SK-N-SH (cell line): Measurements from ENCODE around the gene GGTLC1. TPM values are rescaled to one million over a fixed set of nuclear protein-coding genes. Genes with fewer than 3 reads are reported as not detected.
"Not testable (repeated sequence)": the region's sequence is repeated elsewhere in the genome, so short reads cannot be mapped to it uniquely, and the experiment has no call there.

ENCODE experiments used
- CTCF ChIA-PET: fragments of 300-600, 350-600 bp; formaldehyde crosslinking; extraction: SDS; loops from one replicate; lab custom pipeline; 2021; lab: Yijun Ruan, JAX
- POLR2A ChIA-PET: fragments of 350-600 bp; sonication (Branson Sonifier 250); formaldehyde crosslinking; extraction: SDS; loops from one replicate; lab custom pipeline; 2020; ENCODE audit warnings: antibody characterized with exemption, inconsistent platforms; lab: Yijun Ruan, JAX
- DNase-seq: peaks from one replicate; pipeline ENCODE4 v3.0.0; 2012
- H2AFZ ChIP-seq: fragments of 200-600 bp; sonication (generic); 2 replicates; pipeline ENCODE4 v1.8.1; 2016; ENCODE audit warnings: antibody characterized with exemption, mild to moderate bottlenecking, low read depth
- H3F3A ChIP-seq: fragments of 200-600 bp; sonication (generic); replicated peaks from 2 replicates; pipeline ENCODE3; 2016; ENCODE audit warnings: antibody characterized with exemption, mild to moderate bottlenecking; ENCODE audit not compliant: insufficient read depth
- H3K27ac ChIP-seq, 2 experiments: fragments of 200-500 bp in 1 of 2; fragments of 200-600 bp in 1 of 2; sonication (Bioruptor generic) in 1 of 2; sonication (generic), shearing (Covaris generic) in 1 of 2; 2 replicates each; pipeline versions ENCODE4 v1.5.1 to v1.6.1; 2014 to 2016; ENCODE audit warnings: low read depth in 2 of 2, inconsistent platforms in 1 of 2, low read length in 1 of 2, mild to moderate bottlenecking in 1 of 2, mixed read lengths in 1 of 2
- H3K27me3 ChIP-seq: fragments of 200-600 bp; sonication (generic), shearing (Covaris generic); 2 replicates; pipeline ENCODE4 v1.6.1; 2016; ENCODE audit warnings: mixed run types; ENCODE audit not compliant: insufficient read depth
- H3K36me3 ChIP-seq, 2 experiments: fragments of 200-500 bp in 1 of 2; fragments of 200-600 bp in 1 of 2; sonication (Bioruptor generic) in 1 of 2; sonication (generic) in 1 of 2; replicated peaks in 1 of 2; 2 replicates each; pipeline versions ENCODE3 to v1.5.1; 2014 to 2016; ENCODE audit warnings: low read length in 1 of 2, mild to moderate bottlenecking in 1 of 2; ENCODE audit not compliant: insufficient read depth in 2 of 2, control insufficient read depth in 1 of 2
- H3K4me1 ChIP-seq, 2 experiments: fragments of 200-500 bp in 1 of 2; fragments of 200-600 bp in 1 of 2; sonication (Bioruptor generic) in 1 of 2; sonication (generic), shearing (Covaris generic) in 1 of 2; 2 replicates each; pipeline versions ENCODE4 v1.5.1 to v1.6.1; 2014 to 2016; ENCODE audit warnings: low read depth in 1 of 2, low read length in 1 of 2, mixed run types in 1 of 2; ENCODE audit not compliant: insufficient read depth in 2 of 2, control insufficient read depth in 1 of 2
- H3K4me2 ChIP-seq: fragments of 200-600 bp; sonication (generic), shearing (Covaris generic); 2 replicates; pipeline ENCODE4 v1.6.1; 2017; ENCODE audit warnings: mixed run types
- H3K4me3 ChIP-seq, 2 experiments: fragments of 200-500 bp in 1 of 2; fragments of 200-600 bp in 1 of 2; sonication (Bioruptor generic) in 1 of 2; sonication (generic), shearing (Covaris generic) in 1 of 2; 2 replicates each; pipeline versions ENCODE4 v1.5.1 to v1.8.1; 2014 to 2016; ENCODE audit warnings: low read depth in 2 of 2, inconsistent platforms in 1 of 2, low read length in 1 of 2, mild to moderate bottlenecking in 1 of 2, mixed read lengths in 1 of 2, moderate library complexity in 1 of 2
- H3K79me2 ChIP-seq: fragments of 200-600 bp; sonication (generic); 2 replicates; pipeline ENCODE4 v1.8.1; 2017; ENCODE audit warnings: mild to moderate bottlenecking; ENCODE audit not compliant: insufficient read depth
- H3K9ac ChIP-seq: fragments of 200-600 bp; sonication (generic); 2 replicates; pipeline ENCODE4 v1.6.1; 2017; ENCODE audit warnings: mixed run types
- H3K9me2 ChIP-seq: fragments of 200-600 bp; sonication (generic); 2 replicates; pipeline ENCODE4 v1.6.1; 2017; ENCODE audit warnings: mixed run types
- H3K9me3 ChIP-seq: fragments of 200-600 bp; sonication (generic); 2 replicates; pipeline ENCODE4 v1.6.1; 2017; ENCODE audit warnings: mixed run types, mild to moderate bottlenecking, moderate library complexity
- H4K20me1 ChIP-seq: fragments of 200-600 bp; sonication (generic); 2 replicates; pipeline ENCODE4 v1.6.1; 2017; ENCODE audit warnings: mild to moderate bottlenecking, mixed run types; ENCODE audit not compliant: insufficient read depth
- CTCF ChIP-seq: fragments of 200-600 bp; sonication (generic); IDR thresholded peaks from 2 replicates; pipeline ENCODE4 v1.6.1; 2017; ENCODE audit warnings: antibody characterized with exemption, mild to moderate bottlenecking, moderate library complexity
- EP300 ChIP-seq, 2 experiments: IDR thresholded peaks; 2 replicates each; pipeline versions ENCODE4 v1.4.0 to v1.6.1; 2012; ENCODE audit warnings: borderline replicate concordance in 1 of 2, low read depth in 1 of 2, low read length in 1 of 2
- FOXM1 ChIP-seq: IDR thresholded peaks from 2 replicates; pipeline ENCODE4 v1.4.0; 2012; ENCODE audit warnings: low read depth, mild to moderate bottlenecking
- JUND ChIP-seq: IDR thresholded peaks from 2 replicates; pipeline ENCODE4 v1.4.0; 2012
- MEF2A ChIP-seq: IDR thresholded peaks from 2 replicates; pipeline ENCODE4 v1.4.0; 2012; ENCODE audit warnings: low read depth, borderline replicate concordance
- RAD21 ChIP-seq: IDR thresholded peaks from 2 replicates; pipeline ENCODE4 v1.6.1; 2012; ENCODE audit warnings: mild to moderate bottlenecking, low read length
- REST ChIP-seq: IDR thresholded peaks from 2 replicates; pipeline ENCODE4 v1.6.1; 2012; ENCODE audit warnings: mild to moderate bottlenecking, low read depth, low read length, moderate library complexity
- SMC3 ChIP-seq: IDR thresholded peaks from 2 replicates; pipeline ENCODE4 v1.6.1; 2012; ENCODE audit warnings: low read depth, low read length, improper control_type of control experiment
- TEAD4 ChIP-seq: IDR thresholded peaks from 2 replicates; pipeline ENCODE4 v1.4.0; 2012; ENCODE audit warnings: mild to moderate bottlenecking, borderline replicate concordance; ENCODE audit not compliant: insufficient read depth
- USF1 ChIP-seq: IDR thresholded peaks from 2 replicates; pipeline ENCODE4 v1.4.0; 2012; ENCODE audit warnings: low read depth, borderline replicate concordance
- USF2 ChIP-seq: fragments of 150-350 bp; IDR thresholded peaks from 2 replicates; pipeline ENCODE4 v1.6.1; 2017; ENCODE audit warnings: antibody characterized with exemption, low read length, low read depth, borderline replicate concordance
- YY1 ChIP-seq: IDR thresholded peaks from 2 replicates; pipeline ENCODE4 v1.4.0; 2012; ENCODE audit warnings: low read depth, mild to moderate bottlenecking
- WGBS: methylation state at CpG from one replicate; pipeline ENCODE4 v1.1.6; 2017; ENCODE audit warnings: low lambda C conversion rate; 5-methylcytosine and 5-hydroxymethylcytosine counted together
- polyA plus RNA-seq, 3 experiments: library from polyadenylated mRNA; depleted of rRNA; stranded (reverse); fragments of >200 nt; gene quantifications; 2 replicates each; pipeline ENCODE4 v1.2.3, GENCODE V29; 2012

The GGTLC1 gene
- polyA plus RNA-seq, 1 of the 3 experiments (the other 2 are of a cell fraction) = not detected

GRCh38 chr20:23995905-23996666 lies 7.5 kb upstream of the GGTLC1 start:
- H3K4me3 ChIP-seq = no peak overlapping the region
- H3K9me2 ChIP-seq = no peaks in the 10 kb centered on the region
- TF ChIP-seq JUND (no peak), SMC3 (peak; percentile 49), REST (no peak), FOXM1 (no peak), YY1 (no peak), TEAD4 (no peak), EP300 (IDR thresholded peaks at IDR 0.05; ENCODE audit: borderline replicate concordance in 1 of 2, low read depth in 1 of 2, low read length in 1 of 2) (no peak), USF2 (no peak), CTCF (peak; percentile 75), RAD21 (peak; percentile 64), MEF2A (no peak), USF1 (no peak)
- CTCF ChIA-PET = interaction anchor here (0.6 to 2.4 kb wide), 13 partner anchors 8 to 107 kb away, joined by 3 to 14 read pairs (median 3); no protein-coding TSS in a partner anchor
- H3K27me3 ChIP-seq = no peaks in the 10 kb centered on the region
- peak; percentile 50 for DNase-seq
- H3K4me2 ChIP-seq = no peak overlapping the region
- 38% methylated on average over 11 of the region's 11 CpGs for WGBS
- H2AFZ ChIP-seq = no peak overlapping the region
- H3K9ac ChIP-seq = no peak overlapping the region
- H3K27ac ChIP-seq = no peak overlapping the region
- POLR2A ChIA-PET = no interaction called here
- H3F3A ChIP-seq = no peaks in the 10 kb centered on the region
- H3K9me3 ChIP-seq = no peaks in the 10 kb centered on the region
- H4K20me1 ChIP-seq = no peaks in the 10 kb centered on the region
- H3K79me2 ChIP-seq = no peaks in the 10 kb centered on the region
- H3K4me1 ChIP-seq = no peaks in the 10 kb centered on the region
- no peaks in the 10 kb centered on the region for H3K36me3 ChIP-seq

GRCh38 chr20:23995291-23995690 lies 6.7 kb upstream of the GGTLC1 start:
- H3K9me2 ChIP-seq, CTCF ChIA-PET: not testable (repeated sequence)
- WGBS = no CpG with 5 or more reads among the region's 6 CpGs

GRCh38 chr20:23994001-23994633 lies 5.5 kb upstream of the GGTLC1 start:
- H3K36me3 ChIP-seq, POLR2A ChIA-PET, H3K4me1 ChIP-seq, H3K4me2 ChIP-seq, DNase-seq, H3K9me3 ChIP-seq, H3K4me3 ChIP-seq, H3K27me3 ChIP-seq, H3K9ac ChIP-seq, H3K9me2 ChIP-seq, H3K27ac ChIP-seq, H4K20me1 ChIP-seq, H2AFZ ChIP-seq, H3F3A ChIP-seq, H3K79me2 ChIP-seq: not testable (repeated sequence)
- 39% methylated on average over 6 of the region's 14 CpGs for WGBS
- CTCF ChIA-PET = interaction anchor here (0.5 to 1.5 kb wide), 3 partner anchors 57 to 104 kb away, joined by 3 read pairs; no protein-coding TSS in a partner anchor

More at GRCh38 chr20:23995291-23995690, 6.7 kb upstream of the GGTLC1 start:
- H3K9ac ChIP-seq, H3K27ac ChIP-seq, H3K79me2 ChIP-seq, H2AFZ ChIP-seq, DNase-seq, H3K36me3 ChIP-seq, H3K9me3 ChIP-seq, H4K20me1 ChIP-seq, H3F3A ChIP-seq, H3K27me3 ChIP-seq, H3K4me2 ChIP-seq, H3K4me3 ChIP-seq, POLR2A ChIA-PET, H3K4me1 ChIP-seq: not testable (repeated sequence)
